ENCODE data around the gene GDF15. TPM values are rescaled to one million over a fixed set of nuclear protein-coding genes. Genes with fewer than 3 reads are reported as not detected.

The GDF15 gene
- total RNA-seq, 1 experiment from 2014 or later: 21.9 TPM

DNA sequence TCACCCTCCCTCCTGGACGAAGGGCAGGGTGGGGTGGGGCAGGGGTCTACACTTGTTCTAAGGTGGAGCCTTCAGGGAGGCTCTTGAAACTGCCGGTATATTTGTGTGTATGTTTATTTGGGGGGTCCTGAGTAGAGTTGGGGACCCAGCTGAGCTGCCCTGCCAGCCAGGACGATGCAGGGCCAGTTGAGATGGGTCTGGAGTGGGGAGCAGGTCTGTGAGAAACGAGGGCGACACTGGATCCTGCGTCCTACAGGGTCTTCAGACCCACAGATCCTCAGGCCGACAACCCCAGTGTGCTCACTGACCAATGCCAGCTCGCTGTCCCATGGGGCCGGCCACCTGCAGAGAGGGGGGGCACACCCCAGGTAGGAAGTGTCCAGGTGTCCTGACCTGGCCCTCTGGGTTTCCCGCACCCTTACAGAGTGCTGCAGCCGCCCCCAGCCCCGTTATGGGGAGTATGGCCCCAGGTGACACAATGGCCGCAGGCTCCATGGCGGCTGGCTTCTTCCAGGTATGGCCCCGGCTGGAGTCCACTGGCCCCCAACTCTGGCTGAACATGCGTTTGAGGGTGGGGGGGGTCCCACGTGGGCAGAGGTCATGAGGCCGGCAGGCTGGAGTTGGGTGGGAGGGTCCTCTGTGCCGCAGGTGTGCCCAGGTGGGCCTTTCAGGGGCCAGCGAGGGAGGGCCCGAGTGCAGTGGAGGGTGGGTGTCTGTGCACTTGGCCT is 44.6 kb downstream of the GDF15 start:
- no peak for DNase-seq (ENCODE audit: low read depth in 1 of 2, low spot score in 2 of 2)
- H3K4me3 ChIP-seq: no peak overlapping the region
- no peaks in the 10 kb centered on the region for H3K36me3 ChIP-seq
- peaks cover 29% of the 10 kb centered on the region for H3K4me1 ChIP-seq (replicated peaks)
- H3K27ac ChIP-seq: no peak overlapping the region
- H3K9me3 ChIP-seq (replicated peaks): 0 out of 2 replicates have a peak, but pooled peaks cover 3% of the 10 kb centered on the region
- H3K27me3 ChIP-seq (replicated peaks): no peaks in the 10 kb centered on the region

DNA sequence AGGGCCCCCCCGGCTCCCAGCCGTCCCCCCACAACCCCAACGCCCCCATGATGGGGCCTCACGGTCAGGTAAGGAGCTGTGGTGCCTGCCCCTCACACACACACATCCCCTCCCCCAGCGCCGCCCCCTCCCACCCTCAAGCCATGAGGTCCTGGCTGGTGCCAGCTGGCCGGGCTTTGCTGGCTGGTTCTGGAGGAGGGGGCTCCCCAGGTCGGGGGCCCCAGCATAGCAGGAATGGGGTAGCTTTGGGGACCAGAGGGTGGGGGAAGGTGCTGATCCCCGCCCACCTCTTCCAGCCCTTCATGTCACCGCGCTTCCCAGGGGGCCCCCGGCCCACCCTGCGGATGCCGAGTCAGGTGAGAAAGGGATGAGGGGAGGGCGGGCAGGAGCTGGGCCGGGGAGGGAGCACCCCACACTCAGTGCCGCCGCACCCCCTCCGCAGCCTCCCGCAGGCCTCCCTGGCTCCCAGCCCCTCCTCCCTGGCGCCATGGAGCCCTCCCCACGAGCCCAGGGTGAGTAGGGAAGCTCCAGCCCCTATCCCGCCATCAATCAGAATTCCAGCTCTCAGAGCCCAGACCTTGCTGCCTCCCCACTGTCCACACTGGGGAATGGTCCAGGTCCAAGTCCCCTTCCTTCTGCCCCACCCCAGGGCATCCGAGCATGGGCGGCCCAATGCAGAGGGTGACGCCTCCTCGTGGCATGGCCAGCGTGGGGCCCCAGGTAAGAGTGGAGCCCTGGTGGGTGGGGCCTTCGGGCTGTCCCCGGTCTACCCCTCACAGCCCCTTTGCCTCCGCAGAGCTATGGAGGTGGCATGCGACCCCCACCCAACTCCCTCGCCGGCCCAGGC is 45.6 kb downstream of the GDF15 start:
- Histone ChIP-seq H3K27ac (no peak overlapping the region), H3K9me3 (replicated peaks) (0 out of 2 replicates have a peak, but pooled peaks cover 3% of the 10 kb centered on the region), H3K27me3 (replicated peaks) (no peaks in the 10 kb centered on the region), H3K36me3 (no peaks in the 10 kb centered on the region), H3K4me1 (replicated peaks) (peaks cover 28% of the 10 kb centered on the region), H3K4me3 (no peak overlapping the region)
- DNase-seq (ENCODE audit: low read depth in 1 of 2, low spot score in 2 of 2): no peak

DNA sequence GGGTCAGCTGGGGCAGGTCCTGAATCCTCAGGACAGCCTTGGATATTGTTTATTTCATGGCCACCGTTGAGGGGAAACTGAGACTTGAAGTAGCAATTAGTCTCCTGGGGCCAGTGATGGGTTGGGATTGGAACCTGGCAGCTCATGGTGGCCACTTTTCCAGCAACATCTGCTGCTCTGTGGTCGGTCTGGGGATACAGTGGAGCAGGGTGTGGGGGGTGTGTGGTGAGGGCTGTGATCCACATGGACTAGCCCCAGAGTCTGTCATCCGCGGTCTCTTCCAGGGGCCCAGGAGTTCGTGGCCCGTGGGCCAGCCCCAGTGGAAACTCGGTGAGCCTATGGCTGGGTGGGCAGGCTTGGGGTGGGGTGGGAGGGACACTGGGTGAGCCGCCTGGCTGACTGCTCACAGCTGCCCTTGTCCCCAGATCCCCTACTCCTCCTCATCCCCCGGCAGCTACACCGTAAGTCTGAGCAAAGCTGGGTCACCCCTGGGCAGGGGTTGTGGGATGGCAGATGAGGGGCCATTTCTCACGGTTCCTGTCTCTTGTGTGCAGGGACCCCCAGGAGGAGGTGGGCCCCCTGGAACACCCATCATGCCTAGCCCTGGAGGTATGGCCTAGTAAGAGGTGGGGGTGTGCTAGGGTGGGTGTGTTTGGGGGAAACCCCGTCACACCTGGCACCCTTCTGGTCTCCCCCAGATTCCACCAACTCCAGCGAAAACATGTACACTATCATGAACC is 46.5 kb downstream of the GDF15 start:
- peak overlapping the region; percentile 37 for H3K4me3 ChIP-seq
- H3K4me1 ChIP-seq (replicated peaks): peaks cover 35% of the 10 kb centered on the region
- H3K9me3 ChIP-seq (replicated peaks): 0 out of 2 replicates have a peak, but pooled peaks cover 3% of the 10 kb centered on the region
- no peaks in the 10 kb centered on the region for H3K36me3 ChIP-seq
- no peak for DNase-seq (ENCODE audit: low read depth in 1 of 2, low spot score in 2 of 2)
- H3K27me3 ChIP-seq (replicated peaks): no peaks in the 10 kb centered on the region
- no peak overlapping the region for H3K27ac ChIP-seq

DNA sequence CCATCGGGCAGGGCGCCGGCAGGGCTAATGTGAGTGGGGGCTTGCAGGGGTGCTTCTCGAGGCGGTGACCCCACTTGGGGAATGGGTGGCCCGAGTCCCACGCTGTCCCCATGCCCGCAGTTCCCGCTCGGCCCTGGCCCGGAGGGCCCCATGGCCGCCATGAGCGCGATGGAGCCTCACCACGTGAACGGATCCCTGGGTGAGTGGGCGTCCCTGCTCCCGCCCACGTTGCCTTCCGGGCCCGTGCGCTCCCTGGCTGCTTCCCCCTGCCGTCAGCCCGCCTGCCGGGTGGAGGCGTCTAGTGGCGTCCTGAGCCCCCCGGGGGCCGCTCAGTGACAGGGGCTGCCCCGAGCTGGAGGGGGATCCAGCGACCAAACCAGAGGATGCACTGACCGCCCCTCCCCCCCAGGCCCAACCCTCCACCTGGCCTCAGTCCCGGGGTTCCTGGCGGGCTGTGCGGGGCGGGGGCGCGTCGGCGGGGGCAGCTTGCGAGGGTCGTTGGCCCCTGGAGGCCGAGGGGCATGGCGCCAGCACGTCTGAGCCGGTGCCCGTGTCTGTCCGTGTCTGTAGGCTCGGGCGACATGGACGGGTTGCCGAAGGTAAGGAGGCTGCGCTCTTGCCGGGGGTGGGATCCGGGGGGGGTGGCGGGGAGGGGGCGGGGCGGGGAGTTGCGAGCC is 47.2 kb downstream of the GDF15 start:
- DNase-seq (ENCODE audit: low read depth in 1 of 2, low spot score in 2 of 2): no peak
- Histone ChIP-seq H3K27me3 (replicated peaks) (no peaks in the 10 kb centered on the region), H3K4me1 (replicated peaks) (peaks cover 39% of the 10 kb centered on the region), H3K36me3 (no peaks in the 10 kb centered on the region), H3K27ac (no peak overlapping the region), H3K9me3 (replicated peaks) (0 out of 2 replicates have a peak, but pooled peaks cover 3% of the 10 kb centered on the region), H3K4me3 (peak overlapping the region; percentile 37)

DNA sequence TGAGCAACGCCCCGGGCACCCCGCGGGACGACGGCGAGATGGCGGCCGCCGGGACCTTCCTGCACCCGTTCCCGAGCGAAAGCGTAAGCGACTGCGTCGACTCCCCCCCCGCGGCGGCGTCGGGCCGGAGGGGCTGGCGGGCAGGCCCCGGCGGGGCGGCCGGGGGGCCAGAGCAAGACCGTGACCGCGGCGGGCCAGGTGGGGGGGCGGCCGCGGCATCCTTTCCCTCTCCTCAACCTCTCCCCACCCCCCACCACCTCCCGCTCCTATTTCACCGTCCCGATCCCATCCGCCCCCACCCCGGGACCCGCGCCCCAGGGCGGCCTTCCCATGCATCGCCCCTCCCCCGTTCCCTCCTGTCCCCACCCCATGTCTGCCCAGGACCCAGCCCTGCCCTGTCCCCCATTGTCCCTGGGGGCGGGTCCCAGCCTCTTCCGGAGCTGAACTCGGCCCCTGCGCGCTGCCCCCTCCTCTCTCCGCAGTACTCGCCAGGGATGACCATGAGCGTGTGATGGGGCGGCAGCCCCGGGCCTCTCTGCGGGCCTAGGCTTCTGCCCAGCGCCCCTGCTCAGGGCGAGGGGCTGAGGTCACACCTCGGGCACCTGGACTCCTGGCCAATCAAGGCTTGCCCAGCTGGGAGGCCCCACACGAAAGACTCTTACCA is 47.9 kb downstream of the GDF15 start:
- Histone ChIP-seq H3K4me3 (peak overlapping the region; percentile 37), H3K4me1 (replicated peaks) (peaks cover 35% of the 10 kb centered on the region), H3K27me3 (replicated peaks) (no peaks in the 10 kb centered on the region), H3K27ac (no peak overlapping the region), H3K9me3 (replicated peaks) (0 out of 2 replicates have a peak, but pooled peaks cover 3% of the 10 kb centered on the region), H3K36me3 (no peaks in the 10 kb centered on the region)
- DNase-seq (ENCODE audit: low read depth in 1 of 2, low spot score in 2 of 2): no peak

DNA sequence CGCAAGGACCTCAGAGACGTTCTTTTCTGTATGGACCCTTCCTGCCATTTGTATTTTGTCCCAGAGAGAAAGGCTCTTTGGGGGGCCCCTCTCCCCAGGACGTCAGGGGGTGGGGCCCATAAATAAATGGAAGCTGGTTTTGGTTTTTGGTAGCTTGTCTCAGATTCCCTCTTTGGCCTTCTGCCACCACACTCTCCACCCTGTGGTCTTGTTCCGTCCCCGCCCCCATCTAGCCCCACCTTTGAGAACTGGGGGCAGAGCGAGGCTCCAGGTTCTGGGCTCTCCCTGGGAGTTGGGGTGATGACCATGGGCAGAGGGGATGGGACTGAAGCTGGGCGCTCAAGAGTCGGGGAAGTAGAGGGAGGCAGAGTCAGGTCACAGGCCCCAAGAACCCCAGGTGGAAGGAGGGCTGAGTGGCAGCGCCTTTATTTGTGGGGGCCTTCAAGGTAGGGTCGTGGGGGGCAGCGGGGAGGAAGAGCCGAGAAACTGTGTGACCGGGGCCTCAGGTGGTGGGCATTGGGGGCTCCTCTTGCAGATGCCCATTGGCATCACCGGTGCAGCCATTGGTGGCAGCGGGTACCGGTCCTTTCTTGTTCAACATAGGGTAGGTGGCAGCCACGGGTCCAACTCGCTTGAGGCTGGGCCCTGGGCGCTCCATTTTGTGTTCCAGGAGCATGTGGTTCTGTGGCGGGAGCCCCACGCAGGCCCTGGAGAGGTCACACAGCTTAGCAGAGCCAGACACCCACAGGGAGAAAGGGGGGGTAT is 48.6 kb downstream of the GDF15 start:
- Histone ChIP-seq H3K4me3 (no peak overlapping the region), H3K27ac (no peak overlapping the region)
- DNase-seq (ENCODE audit: low read depth in 1 of 2, low spot score in 2 of 2): no peak

DNA sequence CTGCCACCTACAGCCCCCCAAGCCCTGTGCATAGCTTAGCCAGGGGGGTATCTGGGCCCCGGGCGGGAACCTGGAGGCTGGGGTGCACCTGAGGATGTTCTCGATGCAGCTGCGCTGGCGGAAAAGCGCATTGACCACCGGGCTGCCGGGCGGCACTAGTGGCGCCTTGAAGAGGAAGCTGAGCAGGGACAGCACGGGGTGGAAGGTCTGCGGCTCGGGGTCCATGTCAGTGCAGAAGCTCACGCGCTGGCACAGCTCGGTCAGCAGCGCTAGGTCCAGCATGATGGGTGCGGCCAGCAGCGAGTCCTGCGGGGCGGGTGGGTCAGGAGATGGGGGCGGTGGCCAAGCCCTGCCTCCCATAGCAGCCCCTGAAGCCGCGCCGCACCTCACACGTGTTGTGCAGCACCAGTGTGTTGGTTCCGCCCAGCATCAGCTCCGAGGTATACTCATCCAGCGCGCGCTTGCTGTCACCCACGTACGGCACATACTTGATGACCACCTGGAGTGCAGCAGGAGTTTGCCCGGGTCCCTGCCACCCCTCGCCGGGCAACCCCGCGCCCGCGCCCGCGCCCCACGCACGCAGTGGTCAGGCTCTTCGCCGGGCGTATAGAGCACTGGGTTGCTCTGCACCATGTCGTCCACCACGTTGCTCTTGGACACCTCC is 49.4 kb downstream of the GDF15 start:
- Histone ChIP-seq H3K9me3 (replicated peaks) (0 out of 2 replicates have a peak, but pooled peaks cover 3% of the 10 kb centered on the region), H3K4me1 (replicated peaks) (peaks cover 24% of the 10 kb centered on the region), H3K36me3 (no peaks in the 10 kb centered on the region), H3K27ac (no peak overlapping the region), H3K27me3 (replicated peaks) (no peaks in the 10 kb centered on the region), H3K4me3 (no peak overlapping the region)
- DNase-seq (ENCODE audit: low read depth in 1 of 2, low spot score in 2 of 2): no peak

More for the DNA sequence above, 48.6 kb downstream of the GDF15 start:
- H3K9me3 ChIP-seq (replicated peaks): 0 out of 2 replicates have a peak, but pooled peaks cover 3% of the 10 kb centered on the region
- H3K27me3 ChIP-seq (replicated peaks): no peaks in the 10 kb centered on the region
- H3K36me3 ChIP-seq: no peaks in the 10 kb centered on the region
- H3K4me1 ChIP-seq (replicated peaks): peaks cover 28% of the 10 kb centered on the region

DNA sequence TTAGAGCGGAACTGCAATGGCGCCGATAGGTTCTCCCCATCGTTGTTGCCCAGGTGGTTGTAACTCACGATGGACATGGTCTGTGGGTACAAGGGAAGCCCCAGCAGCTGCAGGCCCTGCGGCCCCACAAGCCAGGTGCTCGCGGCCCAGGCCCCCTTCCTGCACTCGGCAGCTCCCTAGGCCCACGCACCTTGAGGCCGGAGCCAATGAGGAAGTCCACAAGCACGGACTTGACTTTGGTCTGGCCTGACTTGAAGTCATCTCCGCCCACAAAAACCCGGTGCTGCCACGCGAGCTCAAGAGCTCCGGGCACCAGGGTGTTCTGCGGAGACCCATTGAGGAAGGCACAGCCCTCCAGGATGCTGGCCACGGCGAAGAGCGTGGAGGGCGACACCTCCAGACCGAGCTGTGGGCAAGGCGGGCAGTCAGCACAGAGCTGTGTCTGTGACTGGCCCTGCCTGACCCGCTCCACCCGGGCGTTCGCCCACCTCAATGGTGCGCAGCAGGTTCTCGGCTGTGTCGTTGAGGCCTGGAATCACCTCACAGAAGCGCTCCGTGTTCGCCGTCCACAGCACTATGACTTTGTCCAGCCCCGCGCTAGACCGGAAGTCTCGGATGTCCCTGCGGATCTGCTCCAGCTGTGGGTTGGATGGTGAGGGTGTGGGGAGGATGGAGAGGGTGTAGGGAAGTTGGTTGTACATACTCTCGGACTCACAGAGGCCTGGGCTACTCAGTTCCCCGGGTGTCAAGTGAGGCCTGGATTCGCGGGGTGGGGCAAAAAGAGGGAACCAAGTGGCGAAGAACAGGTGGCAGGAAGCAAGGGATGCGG is 50.1 kb downstream of the GDF15 start:
- Histone ChIP-seq H3K4me1 (replicated peaks) (peaks cover 24% of the 10 kb centered on the region), H3K4me3 (no peak overlapping the region), H3K9me3 (replicated peaks) (0 out of 2 replicates have a peak, but pooled peaks cover 3% of the 10 kb centered on the region), H3K27ac (no peak overlapping the region), H3K36me3 (no peaks in the 10 kb centered on the region), H3K27me3 (replicated peaks) (no peaks in the 10 kb centered on the region)
- DNase-seq (ENCODE audit: low read depth in 1 of 2, low spot score in 2 of 2): no peak

DNA sequence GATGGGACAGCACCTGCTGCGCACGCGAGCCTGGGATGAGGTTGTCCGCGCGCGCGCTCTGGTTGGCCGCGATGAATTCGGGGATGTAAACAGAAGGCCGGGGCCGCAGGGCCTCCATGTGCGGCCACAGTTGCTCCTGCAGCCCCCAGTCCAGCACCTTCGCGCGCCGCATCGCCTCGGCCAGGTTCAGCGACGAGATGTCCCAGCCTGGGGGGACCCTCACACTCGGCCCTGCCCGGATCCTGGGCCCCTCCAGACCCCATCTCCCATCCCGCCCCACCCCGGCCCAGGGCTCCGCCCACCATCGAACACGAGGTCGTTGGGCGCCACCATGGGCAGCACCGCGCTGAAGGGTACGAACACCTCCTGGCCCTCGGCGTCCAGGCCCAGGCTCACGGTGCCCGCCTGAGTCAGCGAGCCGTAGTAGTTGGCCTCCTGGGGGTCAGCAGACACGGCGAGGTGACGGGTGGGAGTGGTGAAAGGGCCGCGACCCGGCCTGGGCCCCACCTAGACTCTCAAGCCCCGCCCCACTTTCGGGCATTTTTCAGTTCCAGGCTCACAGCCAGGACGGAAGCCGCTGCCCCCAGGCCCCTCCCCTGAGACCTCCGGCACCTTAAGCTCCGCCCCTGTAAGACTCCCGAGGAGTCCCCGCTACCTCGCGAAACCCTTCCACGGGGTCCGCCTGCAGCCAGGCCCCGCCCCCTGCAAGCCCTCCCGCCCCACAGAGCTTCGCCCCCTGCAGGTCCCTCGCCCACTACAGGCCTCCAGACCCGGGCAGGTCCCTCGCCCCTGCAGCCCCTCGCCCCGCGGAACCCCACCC is 50.9 kb downstream of the GDF15 start:
- H3K4me3 ChIP-seq: peak overlapping the region; percentile 38
- no peak overlapping the region for H3K27ac ChIP-seq
- H3K9me3 ChIP-seq (replicated peaks): 0 out of 2 replicates have a peak, but pooled peaks cover 3% of the 10 kb centered on the region
- peaks cover 24% of the 10 kb centered on the region for H3K4me1 ChIP-seq (replicated peaks)
- peak; percentile 59 to 88 for DNase-seq (ENCODE audit: low read depth in 1 of 2, low spot score in 2 of 2)
- no peaks in the 10 kb centered on the region for H3K36me3 ChIP-seq
- H3K27me3 ChIP-seq (replicated peaks): no peaks in the 10 kb centered on the region

DNA sequence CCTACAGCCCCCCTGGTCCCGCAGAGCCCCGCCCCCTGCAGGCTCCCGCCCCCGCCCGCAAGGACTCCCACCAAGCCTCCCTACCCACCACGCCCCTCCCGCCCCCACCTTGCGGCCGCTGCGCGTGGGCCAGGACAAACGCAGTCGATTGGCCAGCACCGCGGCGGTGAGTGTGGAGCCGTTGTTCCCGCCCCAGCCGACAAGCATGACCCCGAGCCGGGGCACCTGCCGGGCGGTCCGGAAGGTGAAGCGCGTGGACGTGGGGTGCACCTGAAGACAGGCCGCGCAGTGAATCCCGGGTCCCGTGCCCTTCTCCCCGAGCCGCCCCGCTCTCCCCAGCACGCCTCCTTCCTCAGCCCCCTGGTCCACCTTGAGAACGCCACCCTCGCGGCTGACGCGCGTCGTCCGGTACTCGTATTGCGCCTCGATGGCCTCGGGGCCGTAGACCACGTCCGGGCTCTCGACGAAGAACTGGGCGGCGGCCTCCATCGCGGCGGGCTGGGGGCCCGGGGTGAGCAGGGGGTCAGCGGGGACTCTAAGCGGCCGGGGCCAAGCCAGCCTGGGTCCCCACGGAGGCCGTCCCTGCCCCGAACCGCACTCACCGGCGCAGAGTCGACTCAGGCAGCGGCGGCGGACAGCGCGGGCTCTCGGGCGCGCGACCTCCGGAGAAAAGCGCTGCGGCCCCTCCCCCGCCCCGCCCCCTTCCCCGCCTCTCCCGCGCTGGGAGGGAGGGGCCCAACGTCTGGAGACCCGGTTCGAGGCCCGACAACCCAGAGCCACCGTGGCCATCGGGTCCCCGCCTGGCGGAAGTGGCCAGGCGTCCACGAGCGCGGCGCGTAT is 51.8 kb downstream of the GDF15 start, which contains the start of gene ISYNA1:
Gene ISYNA1 (minus strand): TSS at position 643 of the 840 bp plus-strand sequence. CDS start 154 bp downstream, at position 489.
- Histone ChIP-seq H3K27me3 (replicated peaks) (no peaks in the 10 kb centered on the region), H3K9me3 (replicated peaks) (0 out of 2 replicates have a peak, but pooled peaks cover 3% of the 10 kb centered on the region), H3K4me1 (replicated peaks) (peaks cover 24% of the 10 kb centered on the region), H3K27ac (no peak within 1 kb of the TSS), H3K4me3 (peak within 1 kb of the TSS; percentile 38), H3K36me3 (no peaks in the 10 kb centered on the region)
- no peak for DNase-seq (ENCODE audit: low read depth in 1 of 2, low spot score in 2 of 2)

All from SJSA1 (cell line).